ENCODE results near the gene ADAD2.

GRCh38 chr16:84226026-84226425 is 35.1 kb downstream of the ADAD2 start:
- TF ChIP-seq, protein P1, sequence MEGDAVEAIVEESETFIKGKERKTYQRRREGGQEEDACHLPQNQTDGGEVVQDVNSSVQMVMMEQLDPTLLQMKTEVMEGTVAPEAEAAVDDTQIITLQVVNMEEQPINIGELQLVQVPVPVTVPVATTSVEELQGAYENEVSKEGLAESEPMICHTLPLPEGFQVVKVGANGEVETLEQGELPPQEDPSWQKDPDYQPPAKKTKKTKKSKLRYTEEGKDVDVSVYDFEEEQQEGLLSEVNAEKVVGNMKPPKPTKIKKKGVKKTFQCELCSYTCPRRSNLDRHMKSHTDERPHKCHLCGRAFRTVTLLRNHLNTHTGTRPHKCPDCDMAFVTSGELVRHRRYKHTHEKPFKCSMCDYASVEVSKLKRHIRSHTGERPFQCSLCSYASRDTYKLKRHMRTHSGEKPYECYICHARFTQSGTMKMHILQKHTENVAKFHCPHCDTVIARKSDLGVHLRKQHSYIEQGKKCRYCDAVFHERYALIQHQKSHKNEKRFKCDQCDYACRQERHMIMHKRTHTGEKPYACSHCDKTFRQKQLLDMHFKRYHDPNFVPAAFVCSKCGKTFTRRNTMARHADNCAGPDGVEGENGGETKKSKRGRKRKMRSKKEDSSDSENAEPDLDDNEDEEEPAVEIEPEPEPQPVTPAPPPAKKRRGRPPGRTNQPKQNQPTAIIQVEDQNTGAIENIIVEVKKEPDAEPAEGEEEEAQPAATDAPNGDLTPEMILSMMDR (IDR thresholded peaks at IDR 0.05; ENCODE audit: insufficient read depth, low read depth, low read length): no peak
- no peak for TF ChIP-seq EZH2 (IDR thresholded peaks at IDR 0.05; ENCODE audit: insufficient read depth, low read length)

All from astrocyte (in vitro differentiated cells and primary cell).